HepG2 (cell line): ENCODE measurements around the gene TSPAN31. TPM values are rescaled to one million over a fixed set of nuclear protein-coding genes. Genes with fewer than 3 reads are reported as not detected.

Experiments used
- KAT2B ChIP-seq: fragments of 150-350 bp; IDR thresholded peaks from 2 replicates; pipeline ENCODE4 v1.6.1; 2014; ENCODE audit warnings: low read depth, low read length, borderline replicate concordance
- KDM5A ChIP-seq: fragments of 200-600 bp; sonication (generic); IDR thresholded peaks from 2 replicates; pipeline ENCODE4 v1.7.0; 2018; ENCODE audit warnings: antibody characterized with exemption, mild to moderate bottlenecking, low read length, borderline replicate concordance
- PHB2 ChIP-seq: fragments of 450-650 bp; IDR thresholded peaks from 2 replicates; pipeline ENCODE4 v1.6.1; 2018; ENCODE audit not compliant: partially characterized antibody
- PRDM15 ChIP-seq: sonication (generic); formaldehyde crosslinking; IDR thresholded peaks from 2 replicates; pipeline ENCODE4 v1.4.0; 2020; ENCODE audit warnings: missing genetic modification reagents
- SCMH1 ChIP-seq: sonication (generic); formaldehyde crosslinking; IDR thresholded peaks from 2 replicates; pipeline ENCODE4 v1.9.0; 2021; ENCODE audit warnings: missing genetic modification reagents, mild to moderate bottlenecking, borderline replicate concordance
- ZNF230 ChIP-seq: sonication (generic); formaldehyde crosslinking; IDR thresholded peaks from 2 replicates; pipeline ENCODE4 v1.4.0; 2020; ENCODE audit warnings: mild to moderate bottlenecking, missing genetic modification reagents
- ZNF234 ChIP-seq: sonication (generic); formaldehyde crosslinking; conservative IDR thresholded peaks from 2 replicates; pipeline ENCODE4 v1.5.1; 2020; ENCODE audit warnings: mild to moderate bottlenecking, missing genetic modification reagents
- ZNF280B ChIP-seq: sonication (generic); formaldehyde crosslinking; IDR thresholded peaks from 2 replicates; pipeline ENCODE4 v1.5.0; 2020; ENCODE audit warnings: missing genetic modification reagents, mild to moderate bottlenecking, borderline replicate concordance
- ZNF33A ChIP-seq: sonication (generic); formaldehyde crosslinking; IDR thresholded peaks from 2 replicates; pipeline ENCODE4 v1.5.1; 2020; ENCODE audit warnings: missing genetic modification reagents, mild to moderate bottlenecking, moderate library complexity, borderline replicate concordance
- ZNF619 ChIP-seq: sonication (generic); formaldehyde crosslinking; IDR thresholded peaks from 2 replicates; pipeline ENCODE4 v1.4.0; 2020; ENCODE audit warnings: mild to moderate bottlenecking, missing genetic modification reagents
- polyA plus RNA-seq, 8 experiments: library from polyadenylated mRNA; depleted of rRNA in 3 of 8; stranded (reverse) in 7 of 8; unstranded in 1 of 8; fragments of >200 nt; fragmentation: Illumina TruSeq in 4 of 8; extraction: Trizol in 4 of 8; gene quantifications; 2 replicates each; pipeline versions ENCODE4 v1.2.1 to v1.2.3, GENCODE V29; 2011 to 2016; ENCODE audit warnings: low read depth in 4 of 8, missing spikeins in 1 of 8, mixed read lengths in 1 of 8; ENCODE audit not compliant: insufficient read depth in 1 of 8
- total RNA-seq, 5 experiments: library from RNA; depleted of rRNA; stranded (reverse); fragments of >200 nt; fragmentation: Illumina TruSeq; extraction: Trizol; gene quantifications; 2 replicates each; pipeline ENCODE4 v1.2.3, GENCODE V29; 2016; ENCODE audit warnings: low read depth in 1 of 5
- TF ChIP-seq, protein P1 (sequence below), 2 experiments: sonication (generic) in 1 of 2; formaldehyde crosslinking in 1 of 2; IDR thresholded peaks; 2 replicates each; pipeline versions ENCODE4 v1.6.1 to v1.9.0; 2014 to 2022; ENCODE audit warnings: antibody characterized with exemption in 1 of 2, borderline replicate concordance in 1 of 2, inconsistent platforms in 1 of 2, low read depth in 1 of 2, missing genetic modification reagents in 1 of 2
- TF ChIP-seq, protein P2 (sequence below): sonication (generic); formaldehyde crosslinking; IDR thresholded peaks from 2 replicates; pipeline ENCODE4 v1.4.0; 2020; ENCODE audit warnings: missing genetic modification reagents
- TF ChIP-seq, protein P3 (sequence below): IDR thresholded peaks from 2 replicates; pipeline ENCODE4 v1.6.1; 2016

The TSPAN31 gene
- total and polyA plus RNA-seq, 2 of the 13 experiments (the other 11 are each of a cell fraction or from before 2014, with no cell fraction given) = 10.4 to 24.6 TPM

GRCh38 chr12:57782608-57783465, 38.0 kb downstream of the TSPAN31 start, which contains the start of gene TSFM (continued):
- TF ChIP-seq, protein P1, sequence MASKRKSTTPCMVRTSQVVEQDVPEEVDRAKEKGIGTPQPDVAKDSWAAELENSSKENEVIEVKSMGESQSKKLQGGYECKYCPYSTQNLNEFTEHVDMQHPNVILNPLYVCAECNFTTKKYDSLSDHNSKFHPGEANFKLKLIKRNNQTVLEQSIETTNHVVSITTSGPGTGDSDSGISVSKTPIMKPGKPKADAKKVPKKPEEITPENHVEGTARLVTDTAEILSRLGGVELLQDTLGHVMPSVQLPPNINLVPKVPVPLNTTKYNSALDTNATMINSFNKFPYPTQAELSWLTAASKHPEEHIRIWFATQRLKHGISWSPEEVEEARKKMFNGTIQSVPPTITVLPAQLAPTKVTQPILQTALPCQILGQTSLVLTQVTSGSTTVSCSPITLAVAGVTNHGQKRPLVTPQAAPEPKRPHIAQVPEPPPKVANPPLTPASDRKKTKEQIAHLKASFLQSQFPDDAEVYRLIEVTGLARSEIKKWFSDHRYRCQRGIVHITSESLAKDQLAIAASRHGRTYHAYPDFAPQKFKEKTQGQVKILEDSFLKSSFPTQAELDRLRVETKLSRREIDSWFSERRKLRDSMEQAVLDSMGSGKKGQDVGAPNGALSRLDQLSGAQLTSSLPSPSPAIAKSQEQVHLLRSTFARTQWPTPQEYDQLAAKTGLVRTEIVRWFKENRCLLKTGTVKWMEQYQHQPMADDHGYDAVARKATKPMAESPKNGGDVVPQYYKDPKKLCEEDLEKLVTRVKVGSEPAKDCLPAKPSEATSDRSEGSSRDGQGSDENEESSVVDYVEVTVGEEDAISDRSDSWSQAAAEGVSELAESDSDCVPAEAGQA (IDR thresholded peaks at IDR 0.05; ENCODE audit: low read depth) = peak; percentile 74; the same call in 1 of the 2 replicates
- TF ChIP-seq, protein P1 (CRISPR knock-in tag; IDR thresholded peaks at IDR 0.05; ENCODE audit: borderline replicate concordance) = no peak
- TF ChIP-seq SCMH1 (CRISPR knock-in tag) (no peak), PHB2 (no peak), ZNF234 (CRISPR knock-in tag) (0 out of 2 replicates have a peak, but pooled peaks have one; percentile 48), ZNF619 (CRISPR knock-in tag) (no peak), ZNF280B (peak; percentile 63), KDM5A (peak; percentile 97), ZNF33A (CRISPR knock-in tag) (no peak), PRDM15 (CRISPR knock-in tag) (no peak), KAT2B (no peak), ZNF230 (CRISPR knock-in tag) (peak; percentile 73; the same call in 1 of the 2 replicates)
- TF ChIP-seq, protein P2, sequence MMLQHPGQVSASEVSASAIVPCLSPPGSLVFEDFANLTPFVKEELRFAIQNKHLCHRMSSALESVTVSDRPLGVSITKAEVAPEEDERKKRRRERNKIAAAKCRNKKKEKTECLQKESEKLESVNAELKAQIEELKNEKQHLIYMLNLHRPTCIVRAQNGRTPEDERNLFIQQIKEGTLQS (CRISPR knock-in tag) = peak; percentile 90
- TF ChIP-seq, protein P3, sequence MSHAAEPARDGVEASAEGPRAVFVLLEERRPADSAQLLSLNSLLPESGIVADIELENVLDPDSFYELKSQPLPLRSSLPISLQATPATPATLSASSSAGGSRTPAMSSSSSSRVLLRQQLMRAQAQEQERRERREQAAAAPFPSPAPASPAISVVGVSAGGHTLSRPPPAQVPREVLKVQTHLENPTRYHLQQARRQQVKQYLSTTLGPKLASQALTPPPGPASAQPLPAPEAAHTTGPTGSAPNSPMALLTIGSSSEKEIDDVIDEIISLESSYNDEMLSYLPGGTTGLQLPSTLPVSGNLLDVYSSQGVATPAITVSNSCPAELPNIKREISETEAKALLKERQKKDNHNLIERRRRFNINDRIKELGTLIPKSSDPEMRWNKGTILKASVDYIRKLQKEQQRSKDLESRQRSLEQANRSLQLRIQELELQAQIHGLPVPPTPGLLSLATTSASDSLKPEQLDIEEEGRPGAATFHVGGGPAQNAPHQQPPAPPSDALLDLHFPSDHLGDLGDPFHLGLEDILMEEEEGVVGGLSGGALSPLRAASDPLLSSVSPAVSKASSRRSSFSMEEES (CRISPR knock-in tag) = peak; percentile 76; the same call in 1 of the 2 replicates
